ENCODE results near the gene AHDC1.

AHDC1 gene

DNA sequence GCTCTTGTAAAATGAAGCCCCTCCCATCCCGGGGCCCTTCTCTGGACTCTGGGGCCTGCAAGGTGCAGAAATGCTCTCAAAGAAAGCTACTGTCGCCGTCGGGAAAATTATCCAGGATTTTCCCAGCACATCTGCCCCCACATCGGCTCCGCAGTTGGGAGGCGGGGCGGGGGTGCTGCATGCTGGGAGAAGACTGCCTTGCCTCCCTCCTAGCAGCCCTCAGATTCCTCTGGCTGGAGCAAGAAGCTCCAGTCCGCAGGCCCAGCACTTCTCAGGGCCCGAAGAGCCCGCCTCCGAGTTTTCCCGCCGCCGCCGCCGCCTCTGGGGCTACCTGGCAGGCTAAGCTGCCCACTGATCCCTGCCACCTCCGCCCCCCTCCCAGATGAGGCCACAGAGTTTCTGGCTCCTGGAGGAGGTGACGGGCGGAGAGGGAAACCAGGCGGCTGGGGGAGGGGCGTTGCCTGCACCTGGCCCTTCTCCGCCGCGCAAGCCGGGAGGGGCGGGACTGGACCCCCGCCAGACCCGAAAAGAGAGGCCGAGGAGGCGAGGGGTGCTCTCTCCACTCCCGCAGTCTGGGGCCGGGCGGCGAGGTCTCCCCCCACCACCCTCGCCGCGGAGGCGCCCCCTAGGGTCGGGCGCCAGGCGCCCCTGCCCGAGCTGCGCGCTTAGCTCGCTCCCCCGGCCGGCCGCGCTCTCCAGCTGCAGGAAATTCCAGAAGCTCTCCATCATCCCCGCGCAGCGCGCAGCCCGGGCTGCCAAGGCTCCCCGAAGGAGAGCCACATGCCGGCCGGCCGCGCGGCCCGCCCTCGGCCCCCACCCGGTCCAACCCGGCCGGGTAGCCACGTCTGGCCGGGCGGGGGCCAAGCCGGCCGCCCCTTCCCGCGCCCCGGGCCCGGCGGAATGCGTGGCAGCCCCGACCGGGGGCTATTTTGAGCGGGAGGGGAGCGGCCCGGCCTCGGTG, 28.8 kb downstream of the AHDC1 start:
- Mint-ChIP-seq H3K4me1 (ENCODE audit: low read depth) (peaks cover 9% of the 10 kb centered on the region), H3K9me3 (no peaks in the 10 kb centered on the region), H3K27me3 (ENCODE audit: low read depth) (peaks cover 25% of the 10 kb centered on the region), H3K27ac (no peak overlapping the region), H3K4me3 (no peak overlapping the region), H3K36me3 (ENCODE audit: low read depth) (peaks cover 11% of the 10 kb centered on the region)

- H3K27ac Mint-ChIP-seq = no peak overlapping the region
- H3K9me3 Mint-ChIP-seq = no peaks in the 10 kb centered on the region
- H3K4me3 Mint-ChIP-seq = no peak overlapping the region
Measured at GRCh38 chr1:27574001-27574781, 29.8 kb downstream of the AHDC1 start.

GRCh38 chr1:27572679-27573426, 31.1 kb downstream of the AHDC1 start:
- Mint-ChIP-seq H3K27me3 (ENCODE audit: low read depth) (peaks cover 25% of the 10 kb centered on the region), H3K36me3 (ENCODE audit: low read depth) (peaks cover 10% of the 10 kb centered on the region), H3K9me3 (no peaks in the 10 kb centered on the region), H3K4me3 (no peak overlapping the region), H3K4me1 (ENCODE audit: low read depth) (peaks cover 20% of the 10 kb centered on the region), H3K27ac (no peak overlapping the region)

More at GRCh38 chr1:27574001-27574781, 29.8 kb downstream of the AHDC1 start:
- H3K36me3 Mint-ChIP-seq (ENCODE audit: low read depth) = peaks cover 11% of the 10 kb centered on the region
- H3K27me3 Mint-ChIP-seq (ENCODE audit: low read depth) = peaks cover 25% of the 10 kb centered on the region
- H3K4me1 Mint-ChIP-seq (ENCODE audit: low read depth) = peaks cover 12% of the 10 kb centered on the region

GRCh38 chr1:27572019-27572678, 31.8 kb downstream of the AHDC1 start:
- Mint-ChIP-seq H3K4me1 (ENCODE audit: low read depth) (peaks cover 24% of the 10 kb centered on the region), H3K9me3 (no peaks in the 10 kb centered on the region), H3K4me3 (no peak overlapping the region)

DNA sequence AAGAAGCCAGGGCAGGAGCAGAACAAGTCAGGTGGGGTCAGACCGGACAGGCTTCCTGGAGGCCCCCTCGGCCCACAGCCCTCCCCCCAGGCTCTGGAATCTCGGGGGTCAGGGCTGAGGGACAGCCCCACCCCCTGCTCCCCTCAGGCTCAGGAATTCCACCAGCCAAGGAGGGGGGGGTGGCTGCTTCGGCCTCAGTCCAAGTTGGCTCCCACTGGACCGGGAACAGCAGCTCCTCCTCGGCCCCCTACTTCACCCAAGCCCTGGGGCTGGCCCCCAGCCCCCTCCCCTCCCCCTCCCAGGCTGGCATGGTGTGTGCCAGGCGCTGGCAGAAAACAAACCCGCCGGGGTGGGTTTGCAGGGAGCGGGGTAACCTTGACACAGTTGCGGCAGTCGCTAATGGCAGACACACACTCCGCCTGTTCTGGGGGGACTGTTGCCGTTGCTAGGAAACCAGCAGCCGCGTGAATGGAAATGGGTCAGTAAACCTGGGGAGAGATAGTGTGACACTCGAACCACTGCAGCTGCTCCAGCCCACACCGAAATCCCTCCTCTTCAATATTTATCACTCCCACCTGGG, 32.4 kb downstream of the AHDC1 start:
- Mint-ChIP-seq H3K36me3 (ENCODE audit: low read depth) (peaks cover 10% of the 10 kb centered on the region), H3K27me3 (ENCODE audit: low read depth) (peaks cover 17% of the 10 kb centered on the region), H3K4me3 (no peak overlapping the region), H3K4me1 (ENCODE audit: low read depth) (peaks cover 24% of the 10 kb centered on the region), H3K9me3 (no peaks in the 10 kb centered on the region), H3K27ac (no peak overlapping the region)

More at GRCh38 chr1:27572019-27572678, 31.8 kb downstream of the AHDC1 start:
- Mint-ChIP-seq H3K27me3 (ENCODE audit: low read depth) (peaks cover 23% of the 10 kb centered on the region), H3K36me3 (ENCODE audit: low read depth) (peaks cover 10% of the 10 kb centered on the region), H3K27ac (no peak overlapping the region)

GRCh38 chr1:27570784-27571183, 33.2 kb downstream of the AHDC1 start:
- H3K4me3 Mint-ChIP-seq = no peak overlapping the region
- H3K4me1 Mint-ChIP-seq (ENCODE audit: low read depth) = peaks cover 29% of the 10 kb centered on the region
- no peaks in the 10 kb centered on the region for H3K9me3 Mint-ChIP-seq
- H3K27ac Mint-ChIP-seq = no peak overlapping the region
- peaks cover 15% of the 10 kb centered on the region for H3K36me3 Mint-ChIP-seq (ENCODE audit: low read depth)
- H3K27me3 Mint-ChIP-seq (ENCODE audit: low read depth) = peaks cover 13% of the 10 kb centered on the region

DNA sequence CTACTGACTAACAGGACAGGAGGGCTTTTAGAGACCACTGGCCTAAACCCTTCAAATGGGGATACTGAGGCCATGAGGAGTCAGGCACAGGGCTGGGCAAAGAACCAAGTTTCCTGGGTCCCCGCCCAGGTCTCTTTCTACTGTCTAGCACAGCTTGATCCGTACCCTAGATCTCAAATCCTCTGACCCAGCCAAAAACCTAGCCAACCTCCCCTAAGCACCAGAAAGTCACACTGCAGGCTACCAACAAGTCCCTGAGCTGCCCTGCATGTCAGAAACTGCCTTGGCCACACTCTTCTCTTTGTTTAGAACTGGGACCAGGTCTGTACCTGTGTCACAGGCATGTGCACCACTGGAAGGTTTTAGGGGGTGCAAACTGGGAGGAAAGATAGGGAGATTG, 33.6 kb downstream of the AHDC1 start:
- peaks cover 29% of the 10 kb centered on the region for H3K4me1 Mint-ChIP-seq (ENCODE audit: low read depth)
- H3K27ac Mint-ChIP-seq = no peak overlapping the region
- H3K36me3 Mint-ChIP-seq (ENCODE audit: low read depth) = peaks cover 15% of the 10 kb centered on the region
- H3K9me3 Mint-ChIP-seq = no peaks in the 10 kb centered on the region
- no peak overlapping the region for H3K4me3 Mint-ChIP-seq
- peaks cover 13% of the 10 kb centered on the region for H3K27me3 Mint-ChIP-seq (ENCODE audit: low read depth)

DNA sequence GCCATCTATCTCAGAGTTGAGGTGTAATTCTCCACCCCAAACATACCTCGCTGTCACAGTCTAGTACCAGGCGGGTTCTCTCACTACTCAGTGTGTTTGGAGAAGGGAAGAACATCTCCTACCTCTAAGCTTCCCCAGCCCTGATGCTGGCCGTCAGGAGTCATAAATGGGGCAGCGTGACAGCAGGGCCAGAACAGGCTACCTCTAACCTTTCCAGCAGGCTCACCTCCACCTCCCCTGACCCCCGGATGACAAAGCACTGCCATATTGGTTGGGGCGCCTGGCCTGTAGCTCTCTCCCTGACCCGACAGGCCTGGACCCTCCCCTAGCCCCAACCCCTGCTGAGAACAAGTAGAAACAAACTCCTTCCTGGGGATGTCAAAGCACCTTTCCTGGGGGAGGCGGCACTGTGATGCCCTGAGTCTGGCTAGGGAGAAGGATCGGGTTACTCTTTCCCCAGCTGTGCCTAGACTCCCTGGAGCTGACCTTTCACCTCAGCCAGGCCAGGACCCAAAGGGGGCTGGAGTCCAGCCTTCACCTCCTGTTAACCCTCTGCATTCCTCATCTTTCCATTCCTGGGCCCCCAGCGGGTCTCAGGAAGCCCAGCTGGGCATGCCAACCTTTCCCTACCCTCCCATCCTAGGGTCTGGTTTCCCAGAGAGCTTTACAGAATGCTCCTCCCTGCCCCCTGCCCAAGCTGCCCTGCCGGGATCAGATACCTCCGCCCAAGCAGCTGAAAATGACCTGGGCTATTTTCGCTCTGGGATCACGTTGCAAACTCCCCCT, 34.2 kb downstream of the AHDC1 start:
- no peaks in the 10 kb centered on the region for H3K9me3 Mint-ChIP-seq
- peaks cover 15% of the 10 kb centered on the region for H3K36me3 Mint-ChIP-seq (ENCODE audit: low read depth)
- peak overlapping the region; percentile 68 for H3K27ac Mint-ChIP-seq
- H3K4me1 Mint-ChIP-seq (ENCODE audit: low read depth) = peaks cover 29% of the 10 kb centered on the region
- H3K27me3 Mint-ChIP-seq (ENCODE audit: low read depth) = peaks cover 13% of the 10 kb centered on the region
- H3K4me3 Mint-ChIP-seq = peak overlapping the region; percentile 73

- Mint-ChIP-seq H3K36me3 (ENCODE audit: low read depth) (peaks cover 10% of the 10 kb centered on the region), H3K9me3 (no peaks in the 10 kb centered on the region), H3K27ac (peak overlapping the region; percentile 68), H3K27me3 (ENCODE audit: low read depth) (peaks cover 6% of the 10 kb centered on the region), H3K4me3 (peak overlapping the region; percentile 73), H3K4me1 (ENCODE audit: low read depth) (peaks cover 27% of the 10 kb centered on the region)
Measured at GRCh38 chr1:27569088-27569460, 34.9 kb downstream of the AHDC1 start.

- Mint-ChIP-seq H3K36me3 (ENCODE audit: low read depth) (peaks cover 6% of the 10 kb centered on the region), H3K27me3 (ENCODE audit: low read depth) (peaks cover under 1% of the 10 kb centered on the region), H3K27ac (peak overlapping the region; percentile 83), H3K4me1 (ENCODE audit: low read depth) (peaks cover 28% of the 10 kb centered on the region), H3K4me3 (peak overlapping the region; percentile 78), H3K9me3 (no peaks in the 10 kb centered on the region)
Measured at GRCh38 chr1:27568300-27569087, 35.5 kb downstream of the AHDC1 start.

DNA sequence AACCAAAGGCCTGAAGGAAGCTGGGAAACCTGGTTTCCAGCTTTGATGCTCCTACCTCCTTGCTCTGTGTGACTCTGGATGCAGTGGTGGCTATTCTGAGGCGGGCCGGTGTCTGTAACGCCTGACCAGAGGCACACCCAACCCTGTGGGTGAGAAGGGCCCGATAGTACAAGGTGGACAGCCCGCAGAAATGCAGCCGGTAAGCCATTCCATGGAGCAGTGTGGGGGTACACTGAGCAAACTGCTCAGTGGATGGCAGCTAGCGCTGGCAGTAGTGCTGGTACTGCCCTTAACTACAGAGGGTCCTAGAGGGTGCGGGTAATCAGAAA, 36.0 kb downstream of the AHDC1 start:
- Mint-ChIP-seq H3K36me3 (ENCODE audit: low read depth) (peaks cover 6% of the 10 kb centered on the region), H3K4me3 (peak overlapping the region; percentile 78), H3K4me1 (ENCODE audit: low read depth) (peaks cover 29% of the 10 kb centered on the region), H3K27me3 (ENCODE audit: low read depth) (no peaks in the 10 kb centered on the region), H3K9me3 (no peaks in the 10 kb centered on the region), H3K27ac (peak overlapping the region; percentile 83)

DNA sequence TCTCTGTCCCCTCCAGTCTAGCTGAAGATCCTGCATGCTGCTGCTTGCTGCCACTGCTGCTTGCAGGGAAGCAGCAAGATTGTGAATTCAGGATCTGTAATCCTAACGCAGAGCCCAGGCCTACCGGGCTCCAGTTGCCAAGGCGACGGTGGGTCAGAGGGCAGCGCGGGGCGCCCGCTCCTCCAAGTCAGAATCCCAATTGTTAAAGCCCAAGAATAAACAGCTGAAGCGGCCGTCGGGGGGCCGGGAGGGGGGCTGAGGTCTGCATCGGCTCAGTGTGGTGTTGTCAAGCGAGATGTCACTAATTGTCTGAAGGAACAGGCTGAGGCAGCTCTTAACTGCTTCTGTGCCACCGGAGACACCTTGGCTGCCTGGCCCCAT, 36.8 kb downstream of the AHDC1 start:
- Mint-ChIP-seq H3K9me3 (no peaks in the 10 kb centered on the region), H3K27me3 (ENCODE audit: low read depth) (no peaks in the 10 kb centered on the region), H3K27ac (no peak overlapping the region), H3K36me3 (ENCODE audit: low read depth) (peaks cover 6% of the 10 kb centered on the region), H3K4me1 (ENCODE audit: low read depth) (peaks cover 31% of the 10 kb centered on the region), H3K4me3 (no peak overlapping the region)

Measured in T-helper 1 cell treated with Interleukin-12 subunit alpha and Interleukin-12 subunit beta and Interleukin-4 antibody, amounts not matched to agents 30 μg/mL and 1 μg/mL, for 36 hours (primary cell).